Neural progenitor cell (in vitro differentiated cells): ENCODE results near the gene DUS1L.

ENCODE experiments used
- EZH2 ChIP-seq: fragments of 200-600 bp; sonication (generic); IDR thresholded peaks from 2 replicates; pipeline ENCODE4 v1.6.1; 2017; ENCODE audit warnings: antibody characterized with exemption, mild to moderate bottlenecking, moderate library complexity
- EZH2phosphoT487 ChIP-seq: fragments of 200-600 bp; sonication (generic); IDR thresholded peaks from 2 replicates; pipeline ENCODE4 v1.6.1; 2017; ENCODE audit warnings: antibody characterized with exemption
- TF ChIP-seq, protein P1 (sequence below): fragments of 200-600 bp; sonication (generic); IDR thresholded peaks from 2 replicates; pipeline ENCODE4 v1.5.1; 2017; ENCODE audit warnings: antibody characterized with exemption, mild to moderate bottlenecking

DNA sequence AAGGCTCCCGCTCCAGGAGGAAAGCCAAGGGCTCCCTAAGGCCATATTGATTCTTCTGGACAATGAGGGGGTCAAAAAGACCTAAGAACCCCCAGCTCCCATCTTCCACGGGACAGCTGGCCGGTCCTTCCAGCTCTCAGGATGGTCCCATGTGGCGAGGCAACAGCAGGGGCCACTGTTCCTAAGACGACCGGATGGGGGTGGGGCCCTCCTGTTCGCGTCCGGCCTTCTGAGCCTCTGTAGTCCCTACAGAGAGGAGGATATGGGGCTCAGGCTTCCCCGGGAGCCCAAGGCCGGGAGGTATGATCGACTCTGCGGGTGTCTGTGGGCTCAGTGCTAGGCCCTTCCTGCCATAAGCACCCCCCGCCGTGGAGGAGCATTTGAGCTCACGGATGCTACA, 22.1 kb downstream of the DUS1L start:
- no peak for TF ChIP-seq EZH2
- TF ChIP-seq, protein P1, sequence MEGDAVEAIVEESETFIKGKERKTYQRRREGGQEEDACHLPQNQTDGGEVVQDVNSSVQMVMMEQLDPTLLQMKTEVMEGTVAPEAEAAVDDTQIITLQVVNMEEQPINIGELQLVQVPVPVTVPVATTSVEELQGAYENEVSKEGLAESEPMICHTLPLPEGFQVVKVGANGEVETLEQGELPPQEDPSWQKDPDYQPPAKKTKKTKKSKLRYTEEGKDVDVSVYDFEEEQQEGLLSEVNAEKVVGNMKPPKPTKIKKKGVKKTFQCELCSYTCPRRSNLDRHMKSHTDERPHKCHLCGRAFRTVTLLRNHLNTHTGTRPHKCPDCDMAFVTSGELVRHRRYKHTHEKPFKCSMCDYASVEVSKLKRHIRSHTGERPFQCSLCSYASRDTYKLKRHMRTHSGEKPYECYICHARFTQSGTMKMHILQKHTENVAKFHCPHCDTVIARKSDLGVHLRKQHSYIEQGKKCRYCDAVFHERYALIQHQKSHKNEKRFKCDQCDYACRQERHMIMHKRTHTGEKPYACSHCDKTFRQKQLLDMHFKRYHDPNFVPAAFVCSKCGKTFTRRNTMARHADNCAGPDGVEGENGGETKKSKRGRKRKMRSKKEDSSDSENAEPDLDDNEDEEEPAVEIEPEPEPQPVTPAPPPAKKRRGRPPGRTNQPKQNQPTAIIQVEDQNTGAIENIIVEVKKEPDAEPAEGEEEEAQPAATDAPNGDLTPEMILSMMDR = no peak
- no peak for TF ChIP-seq EZH2phosphoT487
